Measurements from ENCODE around the gene THAP6.
A peak's percentile ranks its signal among the peaks of the same experiment; 100 is the strongest.
"Not testable (repeated sequence)": the region's sequence is repeated elsewhere in the genome, so short reads cannot be mapped to it uniquely, and the experiment has no call there.

Gene THAP6, protein sequence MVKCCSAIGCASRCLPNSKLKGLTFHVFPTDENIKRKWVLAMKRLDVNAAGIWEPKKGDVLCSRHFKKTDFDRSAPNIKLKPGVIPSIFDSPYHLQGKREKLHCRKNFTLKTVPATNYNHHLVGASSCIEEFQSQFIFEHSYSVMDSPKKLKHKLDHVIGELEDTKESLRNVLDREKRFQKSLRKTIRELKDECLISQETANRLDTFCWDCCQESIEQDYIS

DNA sequence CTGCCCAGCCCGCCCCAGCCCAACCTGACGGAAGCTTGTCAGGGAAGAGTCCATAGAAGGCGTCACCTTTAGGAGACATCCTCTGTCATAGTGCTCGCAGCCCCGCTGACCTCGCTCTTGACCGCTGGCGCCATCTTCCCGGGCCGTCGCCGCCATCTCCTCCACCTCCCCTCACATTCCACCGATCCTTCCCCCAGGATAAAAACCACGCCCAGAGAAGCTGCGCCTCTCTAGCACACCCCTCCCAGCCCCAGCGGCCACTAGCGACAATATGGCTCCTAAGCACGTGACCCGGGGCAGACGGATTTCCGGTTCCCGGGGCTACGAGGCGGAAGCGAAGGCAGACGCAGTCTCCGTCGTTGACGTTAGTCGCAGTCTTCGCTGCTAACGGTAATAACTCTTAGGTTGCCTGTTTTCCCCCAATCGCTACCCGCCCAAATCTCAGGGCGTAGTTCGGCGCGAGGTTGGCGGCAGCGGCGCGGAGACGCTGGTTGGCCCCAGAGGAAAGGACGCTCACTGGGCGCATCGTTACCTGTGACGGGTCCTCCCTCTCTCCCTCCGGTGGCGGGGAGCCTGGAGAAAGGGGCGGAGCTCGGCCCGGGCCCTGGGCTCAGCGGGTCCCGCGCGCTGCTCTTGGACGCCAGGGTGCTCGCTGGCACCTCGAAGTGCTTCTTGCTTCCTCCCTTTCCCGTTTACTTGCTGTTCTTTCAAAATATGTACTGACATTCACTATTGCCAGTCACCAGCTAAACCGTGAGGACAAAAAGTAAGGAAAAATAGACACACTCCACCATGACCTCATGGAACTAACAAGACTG lies at the start of gene THAP6, which contains the start of gene RCHY1:
Gene THAP6 (plus strand): TSS at position 343 of the 818 bp plus-strand sequence. CDS start 980 bp downstream, outside the sequence.
Gene RCHY1 (minus strand): TSS at position 273 of the 818 bp plus-strand sequence. CDS start 117 bp downstream, at position 156.
- DNase-seq (ENCODE audit: low read depth in 3 of 3), result peak; percentile 86 to 89 (median 89)

DNA sequence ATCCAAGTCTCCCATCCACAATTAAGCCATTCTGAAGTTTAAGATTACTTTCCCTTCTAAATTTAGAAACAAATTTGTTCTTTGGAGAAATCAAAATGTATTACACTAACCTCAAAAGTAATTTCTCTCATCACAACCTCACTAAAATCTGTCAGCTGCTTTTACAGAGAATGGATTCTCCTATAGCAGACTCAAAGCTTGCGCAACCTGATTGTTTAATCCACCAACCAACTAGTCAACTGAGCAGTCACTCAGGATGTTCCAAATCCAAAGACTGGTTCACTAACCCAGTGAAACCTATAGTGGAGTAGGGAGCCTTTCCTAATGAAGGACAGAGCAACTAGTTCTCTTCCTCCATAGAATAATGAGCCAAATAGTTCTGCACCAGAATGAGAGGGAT lies 44.4 kb upstream of the THAP6 start:
- no peak for DNase-seq (ENCODE audit: low read depth in 3 of 3)

DNA sequence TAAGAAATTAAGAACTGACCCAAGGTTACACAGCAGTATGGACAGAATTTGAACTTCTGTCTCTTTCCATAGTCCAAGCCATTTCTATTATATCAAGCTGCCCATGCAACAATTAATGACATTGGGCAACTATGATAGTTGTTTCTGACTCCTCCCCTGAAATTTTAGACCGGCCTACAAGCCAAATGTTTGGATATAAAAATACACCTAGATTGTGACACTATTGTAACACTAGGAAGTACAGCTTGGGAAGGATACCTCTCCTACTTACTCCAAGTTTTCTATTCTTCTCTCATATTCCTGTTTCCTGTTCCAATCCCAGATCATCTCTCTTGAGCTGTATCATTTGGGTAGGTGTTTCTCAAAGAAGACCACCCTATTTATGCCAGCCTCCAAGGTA lies 43.5 kb upstream of the THAP6 start:
- no peak for DNase-seq (ENCODE audit: low read depth in 3 of 3)

DNA sequence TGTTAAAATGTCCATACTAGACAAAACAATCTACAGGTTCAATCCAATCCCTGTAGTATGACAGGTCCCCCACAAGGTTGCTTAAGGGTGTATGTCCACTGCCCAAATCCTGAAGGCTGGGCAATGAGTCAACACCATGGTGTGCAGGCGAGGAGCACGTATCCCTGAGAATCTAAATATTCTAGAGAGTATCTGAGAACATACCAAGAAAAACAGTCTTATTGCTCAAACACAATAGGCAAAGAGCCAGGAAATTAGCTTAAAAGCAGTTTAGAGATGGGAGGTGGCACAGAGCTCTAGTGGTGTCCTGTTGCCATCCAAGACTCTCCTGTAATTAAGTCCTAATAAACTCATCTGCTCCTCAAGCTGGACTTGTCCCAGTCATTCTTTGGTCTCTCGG lies 37.1 kb upstream of the THAP6 start:
- no peak for DNase-seq (ENCODE audit: low read depth in 3 of 3)

DNA sequence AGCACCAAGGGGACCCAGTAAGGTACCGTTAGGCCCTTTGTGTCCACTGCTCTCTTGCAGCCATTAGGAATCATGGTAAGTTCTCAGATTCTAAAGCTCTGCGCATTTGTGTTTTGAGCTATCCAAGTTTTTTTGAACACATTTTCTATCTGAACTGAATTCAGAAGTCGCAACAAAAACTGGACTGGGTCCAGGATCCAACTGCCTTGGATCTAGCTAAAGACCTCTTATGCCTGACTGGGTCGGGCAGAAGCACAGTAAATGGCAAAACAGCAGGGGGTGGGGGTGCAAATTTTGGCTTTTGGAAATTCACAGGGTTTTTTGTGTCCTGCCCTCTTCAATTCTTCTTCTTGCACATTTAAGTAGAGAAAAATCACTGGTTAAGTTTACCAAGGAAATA lies 30.1 kb upstream of the THAP6 start:
- DNase-seq (ENCODE audit: low read depth in 3 of 3), result no peak

DNA sequence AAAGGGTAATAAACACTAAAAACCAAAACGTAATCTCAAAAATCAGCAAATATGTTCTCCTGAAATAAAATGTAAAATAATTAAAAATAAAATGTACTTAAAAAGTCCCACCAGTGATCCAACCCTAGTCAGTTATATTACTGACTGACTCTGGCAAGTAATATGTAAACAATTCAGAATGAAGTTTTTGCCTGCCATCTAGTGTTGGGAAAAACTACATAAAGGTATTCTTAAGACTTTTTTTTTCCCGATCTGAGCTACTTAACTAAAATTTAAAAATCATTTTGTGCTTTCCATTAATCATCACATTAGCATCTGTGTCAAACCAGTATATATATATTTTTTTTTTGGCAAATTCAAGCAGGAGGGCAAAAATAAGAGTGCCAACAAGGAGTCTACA lies 24.1 kb upstream of the THAP6 start:
- DNase-seq (ENCODE audit: low read depth in 3 of 3), result no peak

DNA sequence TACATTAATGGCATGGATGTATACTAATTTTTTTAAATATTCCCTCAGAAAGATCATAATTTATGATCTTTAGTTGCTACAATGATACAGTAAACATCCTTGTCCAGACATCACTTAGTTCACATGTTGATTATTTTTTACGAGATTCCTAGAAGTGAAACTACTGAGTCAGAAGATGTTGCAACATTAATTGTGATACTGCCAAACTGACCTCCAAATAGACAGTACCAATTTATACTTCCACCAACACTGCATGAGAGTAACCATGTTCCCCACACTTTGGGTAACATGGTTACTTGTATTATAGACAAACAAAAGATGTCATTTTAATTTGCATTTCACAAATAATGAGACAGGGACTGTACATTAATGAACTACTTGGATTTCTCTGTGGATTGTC lies 19.7 kb upstream of the THAP6 start:
- no peak for DNase-seq (ENCODE audit: low read depth in 3 of 3)

DNA sequence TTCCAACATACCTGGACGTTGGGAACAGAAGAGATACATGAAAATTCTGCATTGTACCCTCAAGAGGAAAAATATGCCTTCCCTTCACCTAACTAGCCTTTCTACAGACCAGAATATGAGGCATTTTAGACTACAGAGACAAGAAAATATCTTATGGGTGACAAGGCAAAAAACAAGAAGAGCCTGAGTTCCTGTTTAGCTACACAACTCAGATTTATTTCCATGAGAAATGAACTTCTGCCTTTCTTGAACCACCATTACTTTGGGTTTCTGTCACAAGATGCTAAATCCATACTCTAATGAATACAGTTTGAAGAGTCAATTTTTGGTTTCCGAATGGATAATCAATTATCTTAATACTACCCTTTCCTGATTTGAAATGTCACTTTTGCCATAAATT lies 18.8 kb upstream of the THAP6 start:
- DNase-seq (ENCODE audit: low read depth in 3 of 3), result no peak

DNA sequence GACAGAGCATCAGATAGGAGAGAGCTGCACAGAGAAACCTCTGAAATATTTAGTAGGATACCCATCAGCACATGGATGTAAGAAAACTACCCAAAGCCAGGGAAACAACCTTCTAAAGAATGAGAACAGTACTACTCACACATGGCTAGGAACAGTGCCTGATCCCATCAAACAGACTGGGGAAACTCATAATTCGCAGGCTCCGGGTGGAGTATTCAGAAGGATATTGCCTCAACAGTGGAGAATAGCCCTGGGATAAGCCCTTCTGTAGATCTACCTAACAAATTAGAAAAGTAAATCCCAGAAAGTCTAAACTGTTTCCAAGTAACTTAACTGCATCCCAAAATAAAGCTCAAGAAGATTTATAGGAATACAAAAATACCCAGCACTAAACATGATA lies 17.9 kb upstream of the THAP6 start:
- no peak for DNase-seq (ENCODE audit: low read depth in 3 of 3)

DNA sequence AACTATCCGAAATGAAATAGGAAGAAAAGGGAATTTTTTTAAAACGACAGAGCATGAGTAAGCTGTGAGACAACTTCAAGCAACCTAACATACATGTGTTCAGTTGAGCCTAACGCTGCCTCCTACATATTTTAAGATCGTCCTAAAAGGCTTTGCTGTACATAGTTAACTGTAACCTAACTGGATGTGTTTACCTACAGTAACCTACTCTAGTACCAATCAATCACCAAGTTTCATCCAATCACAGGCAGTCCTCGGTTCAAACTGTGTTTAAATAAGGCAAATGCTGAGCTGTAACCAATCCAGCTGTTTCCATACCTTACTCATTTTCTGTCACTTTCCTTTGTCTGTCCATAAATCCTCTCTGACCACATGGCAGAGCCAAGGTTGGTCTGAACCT lies 17.1 kb upstream of the THAP6 start:
- no peak for DNase-seq (ENCODE audit: low read depth in 3 of 3)

DNA sequence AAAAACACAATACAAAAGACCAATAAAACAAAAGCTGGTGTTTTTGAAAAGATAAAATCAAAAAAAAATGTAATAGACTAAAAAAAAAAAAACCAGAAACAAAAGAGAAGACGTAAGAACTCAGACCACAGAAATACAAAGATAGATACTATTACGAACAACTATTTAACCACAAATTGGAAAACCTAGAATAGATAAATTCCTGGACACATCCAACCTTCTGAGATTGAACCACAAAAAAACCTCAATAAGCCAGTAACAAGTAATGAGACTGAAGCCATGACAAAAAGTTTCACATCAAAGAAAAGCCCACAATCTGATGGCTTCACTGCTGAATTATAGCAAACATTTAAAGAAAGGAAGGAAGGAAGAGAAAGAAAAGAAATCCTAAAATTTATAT lies 16.2 kb upstream of the THAP6 start:
- no peak for DNase-seq (ENCODE audit: low read depth in 3 of 3)

DNA sequence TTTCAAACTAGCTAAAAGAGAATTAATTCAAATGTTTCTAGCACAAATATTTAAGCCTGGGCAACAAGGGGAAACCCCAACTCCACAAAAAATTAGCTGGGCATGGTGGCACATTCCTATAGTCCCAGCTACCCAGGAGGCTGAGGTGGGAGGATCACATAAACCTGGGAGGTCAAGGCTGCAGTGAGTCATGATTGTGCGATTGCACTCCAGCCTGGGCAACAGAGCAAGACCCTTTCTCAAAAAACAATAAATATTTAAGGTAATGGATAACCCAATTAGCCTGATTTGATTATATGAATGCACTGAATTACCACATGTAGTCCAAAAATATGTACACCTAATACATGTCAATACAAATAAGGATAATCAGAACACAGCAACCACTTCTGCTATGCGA lies 14.4 kb upstream of the THAP6 start:
- no peak for DNase-seq (ENCODE audit: low read depth in 3 of 3)

DNA sequence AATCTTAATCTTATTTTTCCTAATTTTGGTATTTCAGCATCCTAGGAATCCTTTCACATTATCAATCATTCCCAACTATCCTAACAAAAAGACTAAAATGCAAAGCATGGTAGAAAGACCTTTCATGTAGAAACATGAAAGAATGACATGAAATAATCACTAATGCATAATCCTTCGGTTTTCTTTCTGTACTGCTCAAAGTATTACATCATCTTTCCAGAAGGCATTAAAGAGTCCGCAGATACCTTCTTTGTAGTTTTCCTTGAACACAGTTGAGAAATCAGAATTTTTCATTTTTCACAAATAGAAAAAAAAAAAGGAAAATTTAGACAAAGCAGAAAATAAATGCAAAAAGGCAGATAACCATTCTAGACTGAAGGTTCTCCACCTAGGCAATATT lies 11.6 kb upstream of the THAP6 start:
- DNase-seq (ENCODE audit: low read depth in 3 of 3), result no peak

DNA sequence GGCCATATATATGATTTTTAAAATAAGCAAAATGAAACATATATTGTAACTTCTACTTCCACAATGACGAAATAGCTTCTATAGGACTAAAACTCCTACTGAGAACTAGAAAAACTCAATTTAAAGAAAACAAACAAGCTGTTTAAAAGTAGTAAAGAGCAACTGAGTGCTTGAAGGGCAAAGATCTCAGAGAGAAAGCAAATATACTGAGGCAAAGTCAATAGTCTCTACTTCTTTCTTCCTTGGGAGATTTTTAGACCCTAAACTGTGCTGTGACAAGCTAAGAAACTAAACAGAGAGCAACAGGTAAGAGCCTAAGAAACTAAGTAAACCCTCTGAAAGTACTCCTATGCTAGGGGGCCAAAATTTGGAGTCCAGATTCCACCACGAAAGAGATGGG lies 8.6 kb upstream of the THAP6 start:
- DNase-seq (ENCODE audit: low read depth in 3 of 3), result no peak

DNA sequence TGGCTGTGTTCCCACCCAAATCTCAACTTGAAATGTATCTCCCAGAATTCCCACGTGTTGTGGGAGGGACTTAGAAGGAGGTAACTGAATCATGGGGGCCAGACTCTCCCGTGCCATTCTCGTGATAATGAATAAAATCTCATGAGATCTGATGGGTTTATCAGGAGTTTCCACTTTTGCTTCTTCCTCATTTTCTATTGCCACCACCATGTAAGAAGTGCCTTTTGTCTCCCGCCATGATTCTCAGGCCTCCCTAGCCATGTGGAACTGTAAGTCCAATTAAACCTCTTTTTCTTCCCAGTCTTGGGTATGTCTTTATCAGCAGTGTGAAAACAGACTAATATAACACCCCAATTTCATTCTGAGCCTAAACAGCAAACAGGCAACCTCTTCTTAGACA lies 4.7 kb upstream of the THAP6 start:
- DNase-seq (ENCODE audit: low read depth in 3 of 3), result not testable (repeated sequence)

DNA sequence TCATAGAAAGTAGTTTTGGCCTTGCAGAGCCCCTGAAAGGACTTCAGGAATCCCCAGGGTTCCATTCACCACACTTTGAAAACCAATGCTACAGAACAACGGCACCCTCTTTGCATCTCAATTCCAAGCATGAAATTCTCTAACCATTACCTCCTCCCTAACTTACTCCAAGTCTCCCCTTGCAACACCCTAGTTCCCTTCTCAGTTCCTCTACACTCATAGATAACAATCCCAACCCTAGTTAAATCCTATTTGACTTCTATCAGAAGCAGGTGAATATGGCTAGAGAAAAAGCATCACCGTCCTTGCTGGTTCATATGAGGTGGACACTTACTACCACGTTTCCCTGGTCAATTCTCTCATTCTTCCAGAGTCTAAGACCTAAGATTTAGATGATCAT lies 2.4 kb upstream of the THAP6 start:
- no peak for DNase-seq (ENCODE audit: low read depth in 3 of 3)

DNA sequence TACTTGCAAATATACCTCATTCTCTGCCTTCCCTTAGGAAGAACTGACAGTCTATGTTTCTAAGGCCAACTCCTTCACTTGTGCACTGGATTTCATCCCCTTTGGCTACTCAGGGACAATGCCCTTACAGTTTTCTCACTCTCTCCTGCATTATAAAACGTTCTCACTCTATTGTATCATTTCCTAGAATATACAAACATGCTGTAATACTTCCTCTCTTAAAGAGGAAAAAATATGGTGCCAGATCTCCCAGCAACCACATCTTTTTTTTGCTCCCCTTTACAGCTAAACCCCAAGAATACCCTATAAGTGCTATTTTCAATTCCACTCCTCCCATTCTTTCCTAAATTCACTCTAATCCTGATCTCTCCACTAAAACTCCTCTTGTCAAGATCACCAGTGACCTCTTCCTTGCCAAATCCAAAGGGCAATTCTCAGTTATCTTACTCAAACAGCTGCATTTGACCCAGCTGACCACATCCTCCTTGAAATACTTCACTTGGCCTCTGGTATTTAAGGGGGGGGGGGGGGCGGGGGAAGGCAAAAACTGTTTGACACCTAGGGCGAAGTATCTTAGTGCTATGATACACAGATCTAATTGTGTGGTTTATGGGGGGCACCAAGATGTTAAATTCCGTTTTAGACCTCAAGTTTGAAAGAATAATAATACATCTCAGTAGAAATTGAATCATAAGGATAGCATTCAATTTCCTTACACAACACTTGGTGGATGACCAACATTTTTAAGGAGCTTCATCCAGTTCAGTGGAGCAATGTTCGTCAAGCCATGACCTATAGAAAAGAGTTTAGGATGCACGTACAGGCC lies 1.7 kb upstream of the THAP6 start:
- DNase-seq (ENCODE audit: low read depth in 3 of 3), result no peak

DNA sequence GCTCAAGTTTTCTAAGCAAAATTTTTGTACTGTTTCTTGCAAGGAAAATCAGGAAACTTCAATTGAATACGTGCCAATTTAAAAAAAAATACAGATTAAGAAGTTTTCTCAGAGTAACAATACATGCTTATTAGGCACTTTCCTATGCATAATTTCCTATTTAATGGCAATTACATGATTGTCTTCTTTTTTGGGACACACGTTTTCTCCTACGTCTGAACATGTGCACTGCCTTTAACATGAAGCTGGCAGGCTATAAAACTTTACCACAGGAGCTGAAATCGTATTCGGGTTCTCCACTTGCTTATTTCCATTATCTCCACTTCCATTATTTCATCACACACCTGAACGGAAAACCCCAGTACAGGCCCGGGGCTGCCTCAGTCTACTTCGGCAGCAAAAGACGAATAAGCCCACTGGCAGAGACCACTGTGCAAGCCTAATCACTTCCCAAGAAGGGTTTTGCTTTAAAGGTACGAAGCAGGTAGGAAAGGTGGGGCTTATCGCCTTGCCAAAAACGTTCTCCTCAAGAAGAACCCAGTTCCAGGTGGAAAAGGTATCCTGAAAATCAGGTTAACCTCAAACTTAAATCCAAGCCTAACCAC lies 645 bp upstream of the THAP6 start:
- no peak for DNase-seq (ENCODE audit: low read depth in 3 of 3)

DNA sequence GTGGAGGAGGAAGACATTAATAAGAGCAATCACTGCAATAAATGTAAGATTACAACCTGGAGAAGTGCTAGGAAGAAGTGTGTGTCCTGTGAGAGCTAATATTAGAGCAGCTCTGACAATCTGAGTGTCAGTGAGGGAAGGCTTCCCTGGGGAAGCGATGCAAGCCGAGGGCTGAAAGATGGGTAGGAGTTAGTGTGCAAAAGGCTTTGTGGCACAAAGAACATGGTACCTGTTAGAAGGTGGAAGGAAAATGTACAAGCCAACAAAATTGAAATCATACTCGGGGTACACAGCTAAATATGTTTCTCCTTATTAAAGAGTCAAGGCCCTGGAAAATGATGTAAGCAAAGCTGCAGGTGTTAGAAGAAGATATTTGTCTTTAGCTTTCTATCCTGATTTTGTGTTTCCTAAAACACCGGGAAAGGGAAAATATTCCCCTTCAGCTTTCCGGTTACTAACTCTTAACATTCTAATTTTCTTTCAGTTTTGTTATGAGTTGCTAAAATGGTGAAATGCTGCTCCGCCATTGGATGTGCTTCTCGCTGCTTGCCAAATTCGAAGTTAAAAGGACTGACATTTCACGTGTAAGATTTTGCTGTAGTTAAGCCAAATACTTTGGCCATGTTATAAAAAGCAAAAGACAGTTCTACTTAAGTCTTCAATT lies 808 bp downstream of the THAP6 start:
- no peak for DNase-seq (ENCODE audit: low read depth in 3 of 3)

DNA sequence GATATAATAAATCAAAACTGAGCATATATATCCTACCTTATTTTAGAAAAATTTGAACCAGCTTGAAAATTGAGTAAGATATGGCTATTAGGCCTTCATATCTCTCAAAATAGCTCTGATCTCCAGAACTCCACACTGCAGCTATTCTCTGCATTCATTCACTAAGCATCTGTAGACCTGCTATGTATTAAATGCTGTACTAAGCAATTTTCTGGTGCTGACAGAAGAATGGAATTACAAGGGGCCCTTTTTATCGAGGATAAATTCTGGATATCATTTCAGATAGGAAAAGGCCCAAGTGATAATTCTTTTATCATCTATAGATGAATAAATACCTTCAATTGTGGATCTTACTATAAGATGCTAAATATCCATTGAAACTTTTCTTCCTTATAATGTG lies 1.9 kb downstream of the THAP6 start:
- no peak for DNase-seq (ENCODE audit: low read depth in 3 of 3)

DNA sequence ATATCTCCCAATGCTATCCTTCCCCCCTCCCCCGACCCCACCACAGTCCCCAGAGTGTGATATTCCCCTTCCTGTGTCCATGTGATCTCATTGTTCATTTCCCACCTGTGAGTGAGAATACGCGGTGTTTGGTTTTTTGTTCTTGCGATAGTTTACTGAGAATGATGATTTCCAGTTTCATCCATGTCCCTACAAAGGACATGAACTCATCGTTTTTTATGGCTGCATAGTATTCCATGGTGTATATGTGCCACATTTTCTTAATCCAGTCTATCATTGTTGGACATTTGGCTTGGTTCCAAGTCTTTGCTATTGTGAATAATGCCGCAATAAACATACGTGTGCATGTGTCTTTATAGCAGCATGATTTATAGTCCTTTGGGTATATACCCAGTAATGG lies 5.2 kb downstream of the THAP6 start:
- DNase-seq (ENCODE audit: low read depth in 3 of 3), result not testable (repeated sequence)

DNA sequence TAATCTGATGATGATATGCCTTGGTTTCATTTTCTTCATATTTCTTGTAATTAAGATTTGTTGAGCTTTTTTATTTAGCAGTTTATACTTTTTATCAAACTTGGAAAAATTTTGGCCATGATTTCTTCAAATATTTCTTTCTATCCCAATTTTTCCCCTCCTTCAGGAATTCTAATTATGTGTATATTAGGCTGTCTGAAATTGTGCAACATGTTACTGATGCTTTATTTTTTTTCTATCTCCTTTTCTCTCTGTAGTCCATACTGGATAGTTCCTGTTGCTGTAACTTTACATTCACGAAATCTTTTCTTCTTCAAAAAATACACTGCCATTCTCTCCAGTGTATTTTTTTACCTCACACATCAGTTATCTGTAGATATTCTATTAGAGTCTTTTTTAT lies 10.8 kb downstream of the THAP6 start:
- DNase-seq (ENCODE audit: low read depth in 3 of 3), result no peak

All from stimulated activated CD4-positive, alpha-beta T cell treated with anti-CD3 and anti-CD28 coated beads, TNF-alpha, amount 100 ng/mL, for 48 hours (primary cell).